Adrenal gland (tissue), 5 donors: ENCODE measurements around the gene TMSB4X.

Experiments
- CTCF ChIP-seq, 6 experiments: fragments of 450-650 bp in 4 of 6; fragments of 200-600 bp in 2 of 6; sonication (generic) in 1 of 6; IDR thresholded peaks; 1 replicate in 5 of 6; 2 replicates in 1 of 6; pipeline versions ENCODE4 v1.5.1 to v1.8.0; 2016 to 2021; ENCODE audit warnings: antibody characterized with exemption in 6 of 6, mild to moderate bottlenecking in 2 of 6, moderate library complexity in 1 of 6
- POLR2A ChIP-seq, 2 donors: fragments of 450-650 bp; IDR thresholded peaks; one replicate each; pipeline ENCODE4 v1.6.1; 2017; ENCODE audit warnings: antibody characterized with exemption in 2 of 2, mild to moderate bottlenecking in 2 of 2, moderate library complexity in 1 of 2
- donor health status: DM: no; HTN: no; CAD: no.

DNA sequence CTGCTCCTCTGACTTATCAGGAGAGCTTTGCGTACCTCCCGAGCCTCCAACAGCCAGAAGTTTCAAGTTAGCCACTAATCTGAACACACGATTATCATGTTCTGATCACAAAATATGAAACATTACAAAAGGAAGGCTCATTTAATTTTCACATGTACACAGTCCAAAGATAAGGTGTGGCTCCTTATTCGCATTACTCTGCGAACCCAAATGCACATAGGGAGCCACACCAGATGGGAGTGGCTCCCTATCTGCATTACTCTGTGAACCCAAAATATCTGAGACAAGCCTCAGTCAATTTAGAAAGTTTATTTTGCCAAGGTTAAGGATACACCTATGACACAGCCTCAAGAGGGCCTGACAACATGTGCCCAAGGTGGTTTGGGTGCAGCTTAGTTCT lies 40.1 kb upstream of the TMSB4X start:
- TF ChIP-seq POLR2A (IDR thresholded peaks at IDR 0.05) (no peak), CTCF (IDR thresholded peaks at IDR 0.05) (no peak)
